Measurements from ENCODE around the gene ANGPTL2.

The ANGPTL2 gene

DNA sequence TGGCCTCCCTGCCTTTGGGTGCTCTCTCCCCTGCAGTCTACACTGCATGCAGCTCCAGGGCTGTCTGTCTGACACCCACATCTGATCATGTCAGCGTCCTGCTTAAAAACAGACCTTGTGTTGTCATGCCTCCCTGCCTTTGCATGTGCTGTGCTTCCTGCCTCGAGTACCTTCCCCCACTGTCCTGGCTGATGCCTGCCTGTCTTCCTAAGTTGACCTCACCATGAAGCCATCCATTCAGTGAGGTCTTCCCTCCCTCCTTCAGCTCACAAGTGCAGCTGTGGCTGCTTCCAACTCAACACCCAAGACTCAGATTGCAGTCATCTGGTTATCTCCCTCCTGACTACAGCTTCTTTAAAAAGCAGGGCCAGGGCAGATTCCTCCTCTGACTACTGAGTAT lies 5.5 kb downstream of the ANGPTL2 start:
- no peak for DNase-seq (ENCODE audit: low read depth)

DNA sequence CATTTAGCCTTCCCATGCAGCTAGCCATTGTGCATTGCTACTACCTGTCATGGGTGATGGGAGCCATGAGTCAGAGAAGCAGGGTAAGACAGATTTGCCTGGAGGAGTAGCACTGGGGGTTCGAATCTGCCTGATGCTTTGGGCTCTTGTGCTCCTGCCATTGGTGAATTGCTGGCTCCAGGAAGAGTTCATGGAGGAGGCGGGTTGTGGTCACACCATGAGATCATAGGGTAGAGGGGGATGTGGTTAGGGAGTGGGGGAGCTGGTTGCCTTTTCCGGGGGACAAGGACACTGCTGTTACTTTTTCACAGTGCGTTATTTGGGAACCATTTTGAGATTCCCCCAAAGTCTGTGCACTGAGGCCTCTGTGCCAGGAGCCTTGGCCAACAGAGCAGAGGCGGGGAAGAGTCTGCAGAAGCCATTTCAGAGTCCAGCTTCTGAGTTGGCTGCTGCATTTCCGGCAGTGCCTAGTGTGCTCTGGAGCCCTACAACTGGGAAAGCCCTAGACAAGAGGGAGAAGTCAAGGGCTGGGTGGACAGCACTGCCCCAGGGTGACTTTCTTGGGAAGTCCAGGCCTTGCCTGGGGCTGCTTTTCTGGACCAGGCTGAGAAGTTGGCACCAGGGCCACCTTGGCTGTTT lies 6.2 kb downstream of the ANGPTL2 start:
- no peak for DNase-seq (ENCODE audit: low read depth)

DNA sequence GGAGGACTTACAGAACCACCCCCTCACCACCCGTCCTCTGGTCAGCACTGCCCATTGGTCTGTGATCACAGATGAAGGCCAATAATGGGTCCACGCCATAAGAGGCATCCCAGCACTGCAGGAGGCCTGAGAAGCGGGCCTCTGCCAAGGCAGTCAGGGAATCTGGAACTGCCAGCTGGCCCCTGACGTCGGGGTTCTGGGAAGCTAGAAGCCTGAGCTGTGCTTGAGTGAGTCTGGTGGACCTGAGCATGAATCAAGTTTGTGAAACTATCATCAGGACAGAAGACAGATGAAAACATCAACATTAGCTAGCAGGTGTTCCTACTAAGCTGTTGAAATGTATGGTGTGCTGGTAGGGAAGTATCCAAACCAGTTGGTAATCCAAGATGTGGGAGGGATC lies 7.8 kb downstream of the ANGPTL2 start:
- no peak for DNase-seq (ENCODE audit: low read depth)

DNA sequence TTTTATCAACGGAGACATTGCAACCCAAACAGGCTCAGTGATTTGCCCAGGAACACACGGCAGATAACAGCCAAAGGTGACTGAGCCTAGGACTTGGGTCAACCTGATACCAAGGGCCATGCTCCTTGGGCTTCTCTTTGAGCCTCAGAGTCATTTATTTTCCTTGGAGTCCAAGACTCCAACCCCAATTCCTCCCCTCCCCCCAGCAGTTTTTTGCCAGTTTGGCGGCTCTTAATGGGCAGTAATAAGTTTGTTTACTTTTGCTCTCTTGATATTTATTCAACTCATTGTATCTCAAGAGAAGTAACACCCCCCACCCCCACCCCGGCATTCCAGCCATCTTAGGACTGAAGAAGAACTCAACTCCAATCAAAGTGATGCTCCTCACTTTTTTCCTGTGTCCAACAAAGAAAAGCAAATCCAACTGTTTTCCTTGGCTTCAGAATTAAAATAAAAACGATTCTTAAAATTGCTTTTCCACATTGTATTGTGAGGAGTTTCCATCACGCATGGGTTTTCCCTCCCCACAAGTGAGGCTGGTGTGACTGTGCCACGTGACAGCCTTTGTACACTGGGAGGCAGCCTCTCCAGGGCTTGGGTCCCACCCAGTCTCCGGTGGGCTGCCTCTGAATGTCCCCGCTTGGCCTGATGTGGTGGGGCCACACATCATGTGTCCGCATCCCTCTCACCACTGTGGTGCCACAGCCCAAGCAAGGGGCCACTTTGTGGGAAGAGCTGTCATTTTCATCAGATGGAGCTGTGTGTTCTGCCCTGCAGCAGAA lies 9.1 kb downstream of the ANGPTL2 start:
- DNase-seq (ENCODE audit: low read depth), result no peak

DNA sequence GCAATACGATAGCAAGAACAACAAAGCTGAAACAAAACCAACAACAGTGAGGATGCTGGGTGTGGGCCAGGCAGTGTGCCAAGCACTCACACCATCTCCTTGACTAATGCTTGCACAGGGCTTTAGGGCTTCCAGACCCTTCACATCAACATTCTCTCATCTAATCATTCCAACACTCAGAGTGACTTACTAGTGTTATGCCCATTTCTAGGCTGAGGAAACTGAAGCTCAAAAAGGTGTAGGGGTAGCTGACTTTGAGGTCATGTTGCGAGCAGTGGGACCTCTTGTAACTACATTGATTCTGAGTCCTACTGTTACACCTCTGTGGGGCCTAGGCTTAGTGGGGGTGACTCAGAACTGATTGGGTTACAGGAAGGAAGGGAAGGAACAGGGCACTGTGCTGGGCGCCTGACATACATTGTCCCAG lies 9.7 kb downstream of the ANGPTL2 start:
- DNase-seq (ENCODE audit: low read depth), result no peak

DNA sequence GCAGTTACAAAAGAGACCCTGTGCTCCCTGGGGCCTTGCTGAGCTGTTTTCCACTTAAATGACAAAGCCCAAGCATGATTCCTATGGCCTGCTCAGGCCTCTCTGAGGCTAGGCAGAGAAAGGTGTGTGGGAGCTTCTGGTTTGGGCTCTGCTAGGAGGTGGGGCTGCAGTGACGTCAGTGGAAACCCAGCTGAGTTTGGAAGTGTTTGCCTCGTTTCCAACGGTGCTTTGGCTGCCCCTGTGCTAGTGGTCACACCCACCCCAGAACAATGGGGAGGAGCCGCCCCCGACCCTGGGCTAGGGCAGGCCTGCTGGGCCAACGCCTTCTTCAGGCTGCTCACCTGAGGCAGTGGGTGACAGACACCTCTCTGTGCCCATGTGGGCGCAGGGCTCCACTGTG lies 10.4 kb downstream of the ANGPTL2 start:
- no peak for DNase-seq (ENCODE audit: low read depth)

DNA sequence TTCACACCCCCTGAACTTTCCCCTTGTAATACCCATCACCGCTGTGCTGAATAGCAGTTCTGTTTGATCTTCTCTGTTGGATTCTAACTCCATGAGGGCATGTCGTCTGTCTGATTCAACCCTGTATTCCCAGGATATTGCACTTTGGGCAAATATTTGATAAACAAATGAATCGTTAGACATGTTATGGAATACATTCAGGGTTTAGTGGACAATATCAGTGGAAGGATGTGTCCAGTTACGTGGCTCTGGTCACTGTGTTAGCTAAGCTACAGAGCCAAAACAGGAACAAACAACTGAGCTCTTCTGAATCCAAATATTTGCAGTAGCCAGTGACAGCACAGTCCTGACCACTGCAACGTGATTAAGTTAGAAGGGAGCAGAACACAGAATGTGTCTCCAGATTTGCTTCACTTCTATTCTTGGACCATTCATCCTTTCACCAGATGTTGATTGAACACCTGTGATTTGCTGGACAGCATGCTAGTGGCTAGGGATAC lies 13.2 kb downstream of the ANGPTL2 start:
- no peak for DNase-seq (ENCODE audit: low read depth)

DNA sequence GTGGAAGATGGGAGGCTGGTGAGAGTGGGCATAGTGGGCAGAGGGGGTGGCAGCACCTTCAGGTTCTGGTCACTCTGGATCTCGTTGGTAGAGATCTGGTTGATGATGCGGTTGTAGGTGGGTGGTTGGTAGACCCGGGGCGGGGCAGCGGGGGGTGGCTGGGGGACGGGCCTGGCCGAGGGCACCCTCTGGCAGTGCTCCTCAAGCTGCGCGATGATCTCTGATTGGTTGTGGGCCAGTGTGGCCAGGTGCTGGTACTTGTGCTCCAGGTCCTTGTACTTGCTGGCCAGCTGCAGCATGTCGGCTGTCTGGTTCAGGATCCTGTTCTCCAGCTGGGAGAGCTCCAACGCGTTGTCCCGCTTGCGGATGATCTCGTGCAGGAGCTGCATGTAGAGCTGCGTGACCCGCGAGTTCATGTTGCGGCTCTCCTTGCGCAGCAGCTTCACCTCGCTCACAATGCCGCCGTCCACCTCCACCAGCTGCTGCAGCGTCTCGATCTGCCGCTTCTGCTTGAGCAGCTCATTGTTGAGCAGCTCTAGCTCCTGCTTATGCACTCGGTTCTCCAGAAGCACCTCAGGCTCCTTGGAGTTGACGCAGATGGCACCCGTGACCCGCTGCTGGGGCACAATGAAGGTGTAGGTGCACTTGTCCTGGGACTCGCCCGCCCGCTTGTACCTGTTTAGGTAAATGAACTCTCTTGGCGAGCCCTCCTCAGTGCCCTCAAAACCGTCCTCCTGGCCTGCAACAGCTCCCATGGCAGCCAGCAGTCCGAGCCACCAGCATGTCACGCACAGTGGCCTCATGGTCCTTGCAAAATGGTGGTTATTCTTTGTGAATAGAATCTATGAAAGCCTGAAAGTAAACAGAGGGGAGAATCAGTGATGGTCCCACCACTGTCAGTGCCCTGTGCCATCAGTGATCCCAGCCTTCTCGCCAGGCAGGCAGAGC lies 14.2 kb downstream of the ANGPTL2 start:
- no peak for DNase-seq (ENCODE audit: low read depth)

DNA sequence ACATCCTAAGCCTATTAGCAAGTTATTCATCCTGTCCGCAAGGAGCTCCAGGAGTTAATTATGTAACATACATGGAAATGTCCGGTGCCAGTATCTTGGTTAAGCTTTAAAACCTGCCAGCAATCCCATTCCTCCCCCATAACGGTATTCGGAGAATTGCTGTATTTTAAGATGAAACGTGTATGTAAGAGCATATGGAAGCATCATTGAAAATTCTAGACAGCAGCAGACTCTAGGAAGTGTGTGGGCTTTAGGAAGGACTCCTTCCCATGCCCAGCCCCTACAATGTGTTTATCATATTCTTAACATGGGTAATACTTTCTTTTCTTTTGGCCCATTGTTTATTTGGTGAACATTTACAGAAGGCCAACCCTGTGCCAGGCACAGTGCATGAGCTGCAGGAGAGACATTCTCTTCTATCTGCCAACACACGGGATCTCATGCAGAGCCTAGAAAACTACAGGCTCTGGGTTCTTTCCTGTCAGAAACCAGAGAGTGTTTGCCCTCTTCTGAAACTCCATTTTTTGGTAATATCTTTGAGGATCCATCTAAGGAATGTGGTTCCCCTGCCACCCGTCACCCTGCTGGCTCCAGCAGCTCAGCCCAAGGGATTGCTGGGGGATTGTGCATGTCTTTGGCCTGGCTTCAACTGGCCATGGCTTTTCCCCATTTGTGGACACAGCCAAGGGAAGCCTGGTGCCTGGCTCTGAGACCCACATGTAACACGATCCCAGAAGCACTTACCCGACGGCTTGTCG lies 15.1 kb downstream of the ANGPTL2 start:
- no peak for DNase-seq (ENCODE audit: low read depth)

DNA sequence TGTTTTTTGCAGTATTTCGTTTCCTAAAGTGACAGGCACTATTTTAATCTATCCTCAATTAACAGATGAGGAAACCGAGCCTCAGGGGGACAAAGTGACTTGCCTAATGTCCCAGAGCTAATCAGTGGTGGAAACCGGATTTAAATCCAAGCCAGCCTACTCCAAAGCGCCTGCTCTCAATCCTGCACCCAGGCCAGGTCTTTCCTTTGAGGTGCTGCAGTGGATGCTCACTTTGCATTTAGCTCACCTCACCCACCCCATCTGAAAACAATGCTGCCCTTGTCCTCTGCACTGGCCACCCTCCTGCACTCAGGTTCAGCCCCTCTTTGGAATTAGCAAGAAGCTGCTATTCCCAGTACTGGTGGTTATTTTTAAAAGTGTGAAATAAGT lies 16.0 kb downstream of the ANGPTL2 start:
- no peak for DNase-seq (ENCODE audit: low read depth)

DNA sequence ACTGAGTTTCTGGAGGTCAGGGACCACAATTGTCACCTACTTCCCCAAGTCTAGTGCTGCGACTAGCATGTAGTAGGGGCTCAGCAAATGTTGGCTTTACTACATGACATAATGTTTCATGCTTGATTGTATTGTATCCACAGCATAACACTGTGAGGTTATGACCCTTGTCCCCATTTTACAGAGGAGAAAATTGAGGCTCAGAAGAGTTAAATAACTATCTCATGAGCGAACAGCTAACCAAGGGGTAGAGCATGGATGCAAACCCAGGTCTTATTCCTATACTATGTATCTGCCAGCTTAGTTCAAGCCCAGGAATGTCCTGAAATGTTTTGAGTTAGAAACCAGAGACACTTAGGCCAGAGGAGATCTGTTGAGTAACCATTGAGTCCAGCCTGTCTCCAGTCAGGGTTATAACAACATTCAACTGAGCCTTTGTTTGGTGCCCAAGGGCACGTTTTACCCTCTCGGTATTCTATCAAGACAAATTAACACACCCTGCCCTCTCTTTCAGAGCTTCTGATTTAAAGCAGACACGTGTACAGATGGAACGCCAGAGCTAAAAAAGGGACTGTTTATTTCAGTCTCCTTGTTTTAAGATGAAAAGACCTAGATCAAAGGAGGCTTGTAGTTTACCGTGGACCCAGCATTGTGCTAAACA lies 16.5 kb downstream of the ANGPTL2 start:
- DNase-seq (ENCODE audit: low read depth), result no peak

DNA sequence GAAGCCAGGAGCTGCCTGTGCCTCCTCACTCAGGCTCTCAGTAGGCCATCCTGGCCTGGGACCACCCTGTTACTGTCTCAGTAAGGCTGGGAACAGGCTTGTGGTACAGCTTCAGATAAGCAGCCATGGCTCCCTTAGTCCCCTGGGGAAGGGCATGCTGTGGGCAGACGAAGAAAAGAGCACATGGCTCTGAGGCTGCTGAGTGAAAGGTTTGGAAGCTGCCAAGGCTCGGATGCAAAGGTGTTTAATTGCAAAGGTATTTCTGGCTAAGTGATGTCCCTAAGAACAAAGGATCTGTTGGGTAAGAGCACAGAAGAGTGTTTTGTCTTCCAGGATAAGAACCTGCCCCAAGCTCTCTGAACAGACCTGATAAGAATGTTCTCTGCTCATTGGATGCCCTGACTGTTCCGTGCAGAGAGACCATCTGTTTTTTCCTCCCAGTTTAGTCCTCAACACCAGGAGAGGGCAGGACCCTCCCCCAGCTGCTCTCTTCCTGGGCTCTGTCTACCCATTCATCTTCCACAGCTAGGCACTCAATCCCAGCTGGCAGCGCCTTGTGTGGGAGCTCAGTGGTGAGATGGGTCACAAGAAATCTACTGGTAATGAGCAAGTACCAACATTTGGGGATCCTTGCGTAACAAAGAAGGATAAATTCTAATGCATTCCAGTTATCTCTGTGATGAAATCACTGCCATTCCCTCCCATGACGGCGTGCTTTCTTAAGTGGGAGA lies 17.7 kb downstream of the ANGPTL2 start:
- DNase-seq (ENCODE audit: low read depth), result no peak

DNA sequence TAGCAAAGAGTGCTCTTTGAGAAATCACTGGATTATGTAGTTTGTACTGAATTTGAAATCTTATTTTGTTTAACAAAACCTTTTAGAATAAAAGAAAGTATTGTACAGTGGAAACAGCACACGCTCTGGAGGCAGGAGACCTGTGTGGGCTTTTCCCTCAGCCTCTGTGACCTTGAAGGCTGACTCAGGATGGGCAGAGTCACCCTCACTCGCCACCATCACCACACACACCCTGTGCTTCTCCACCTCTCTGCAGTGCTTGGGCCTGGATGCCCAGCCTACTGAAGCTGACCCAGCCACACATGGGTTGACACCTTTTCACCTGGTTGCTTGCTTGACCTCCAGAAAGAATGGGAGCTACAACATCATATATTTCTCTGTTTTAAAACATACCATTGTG lies 19.6 kb downstream of the ANGPTL2 start:
- DNase-seq (ENCODE audit: low read depth), result no peak

DNA sequence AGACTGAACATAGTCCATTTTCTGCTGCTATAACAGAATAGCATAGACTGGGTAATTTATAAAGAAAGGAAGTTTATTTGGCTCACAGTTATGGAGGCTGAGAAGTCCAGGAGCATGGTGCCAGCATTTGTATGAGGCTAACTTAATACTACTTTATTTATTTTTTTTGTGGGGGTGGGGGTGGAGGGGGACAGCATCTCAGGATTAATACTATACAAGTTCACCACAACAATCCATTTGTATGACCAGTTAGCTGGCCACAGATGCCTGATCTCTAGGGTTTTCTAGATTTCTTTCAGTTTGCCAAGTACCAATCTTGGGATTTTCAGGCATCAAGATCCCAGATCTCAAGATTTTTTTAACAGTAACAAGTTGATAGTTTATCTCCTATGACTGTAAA lies 20.3 kb downstream of the ANGPTL2 start:
- no peak for DNase-seq (ENCODE audit: low read depth)

DNA sequence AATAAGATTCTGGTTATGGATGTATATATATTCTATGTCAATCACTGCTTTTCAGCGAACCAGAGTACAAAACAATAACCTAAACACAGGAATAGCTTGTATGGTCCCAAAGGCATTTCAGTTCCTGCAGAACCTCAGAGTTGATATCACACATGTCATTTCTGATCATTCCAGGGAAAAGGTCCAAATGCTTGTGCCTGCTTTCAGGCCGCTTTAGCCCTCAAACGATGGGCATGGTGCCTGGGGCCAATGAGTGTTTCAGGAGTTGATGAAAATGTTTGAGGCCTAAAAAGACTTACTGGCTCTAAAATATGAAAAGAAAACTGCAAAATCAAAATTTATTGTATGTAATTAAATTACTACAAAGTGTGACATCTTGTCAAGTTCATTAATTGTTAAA lies 22.8 kb downstream of the ANGPTL2 start:
- no peak for DNase-seq (ENCODE audit: low read depth)

DNA sequence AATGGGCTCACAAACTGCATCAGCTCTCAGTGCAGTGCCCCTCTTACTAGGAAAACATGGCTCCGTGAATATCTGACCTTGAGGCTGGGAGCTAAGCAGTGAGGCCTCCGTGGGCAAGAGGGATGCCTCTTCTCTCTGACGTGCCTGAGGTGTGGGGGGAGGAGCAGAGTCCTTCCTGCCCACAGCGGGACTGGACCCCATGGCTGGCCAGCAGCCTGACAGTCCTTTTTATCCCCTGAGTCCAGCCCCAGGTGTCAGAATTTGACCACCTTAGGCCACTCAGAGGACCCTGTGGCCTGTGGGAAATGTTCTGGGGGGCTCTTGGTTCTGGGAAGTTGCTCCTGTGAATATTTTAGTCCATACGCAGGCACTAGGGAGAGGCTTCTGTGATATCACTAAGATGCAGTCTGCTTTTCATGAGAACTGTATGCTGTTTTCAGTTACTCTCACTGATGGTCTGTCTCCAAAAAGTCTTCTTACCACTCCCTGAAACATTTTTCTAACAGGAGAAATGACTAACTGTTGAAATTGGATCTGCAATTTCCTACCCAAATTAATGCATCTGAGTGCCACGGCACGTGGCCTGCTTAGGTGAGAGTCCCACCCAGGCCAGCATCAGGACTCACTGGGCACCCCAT lies 23.4 kb downstream of the ANGPTL2 start:
- no peak for DNase-seq (ENCODE audit: low read depth)

DNA sequence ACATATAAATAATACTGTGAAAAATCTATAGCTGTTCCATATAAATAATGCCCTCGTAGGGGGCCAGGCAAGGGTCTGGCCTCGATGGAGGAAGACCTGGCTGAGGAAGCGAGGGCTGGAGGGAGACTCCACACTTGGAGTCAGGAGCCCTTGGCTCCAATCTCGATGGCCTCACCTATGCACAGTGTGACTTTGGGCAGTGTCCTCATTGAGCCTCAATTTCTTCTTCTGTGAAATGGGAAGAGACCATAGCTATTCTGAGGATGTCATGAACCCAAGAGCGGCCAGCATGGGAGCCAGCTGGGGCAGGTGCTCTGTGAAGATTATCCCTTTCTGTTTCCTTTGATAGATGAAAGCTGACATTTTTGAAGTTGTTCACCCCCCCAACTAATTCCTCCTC lies 24.8 kb downstream of the ANGPTL2 start:
- no peak for DNase-seq (ENCODE audit: low read depth)

DNA sequence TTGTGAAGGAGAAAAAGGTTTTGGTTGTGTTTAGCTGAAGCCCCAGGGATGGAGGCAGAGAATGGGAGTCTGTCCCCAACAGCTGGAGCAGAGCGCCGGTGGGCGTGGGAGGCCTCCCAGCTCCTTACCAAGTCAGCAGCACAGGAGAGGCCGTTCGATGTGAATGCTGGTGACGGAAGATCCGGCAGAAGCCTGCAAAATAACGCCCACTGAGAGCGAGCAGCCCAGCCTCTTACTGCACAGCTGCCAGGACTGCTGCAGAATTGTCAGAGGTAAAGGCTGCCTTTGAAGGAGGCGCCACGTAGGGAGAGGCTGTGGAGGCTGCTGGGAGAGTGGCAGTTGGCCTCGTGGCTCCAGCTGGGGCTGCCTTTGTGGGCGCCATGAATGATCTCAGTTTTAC lies 26.2 kb downstream of the ANGPTL2 start:
- no peak for DNase-seq (ENCODE audit: low read depth)

DNA sequence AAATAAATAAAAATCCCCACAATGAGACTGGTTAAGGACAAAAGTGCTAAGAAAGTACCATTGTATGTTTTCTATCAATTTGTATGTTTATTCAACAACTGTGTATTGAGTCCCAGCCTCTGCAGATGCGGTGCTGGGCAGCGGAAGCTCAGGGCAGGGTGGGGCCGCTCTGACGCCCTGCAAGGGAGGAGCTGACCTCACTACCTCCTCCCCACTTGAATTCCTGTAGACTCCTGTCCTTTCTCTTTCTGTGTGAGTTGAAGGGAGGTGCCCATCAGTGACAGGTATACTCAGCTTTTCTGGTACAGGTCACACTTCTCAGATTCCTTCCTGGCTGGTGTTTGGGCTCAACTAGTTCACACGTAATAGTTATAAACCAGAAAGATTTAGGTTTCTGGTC lies 27.0 kb downstream of the ANGPTL2 start:
- DNase-seq (ENCODE audit: low read depth), result no peak

Data from ELR (cell line).